ENCODE measurements around the gene CYP19A1.
"Not testable (repeated sequence)": the region's sequence is repeated elsewhere in the genome, so short reads cannot be mapped to it uniquely, and the experiment has no call there.

Gene CYP19A1

GRCh38 chr15:51212909-51213308 lies 125.5 kb downstream of the CYP19A1 start:
- DNase-seq (ENCODE audit: low read depth in 2 of 2): no peak

- no peak for DNase-seq (ENCODE audit: low read depth in 2 of 2)
These were observed 126.2 kb downstream of the CYP19A1 start for GRCh38 chr15:51212239-51212638.

GRCh38 chr15:51205050-51205975 lies 133.1 kb downstream of the CYP19A1 start:
- no peak for DNase-seq (ENCODE audit: low read depth in 2 of 2)

- DNase-seq (ENCODE audit: low read depth in 2 of 2): peak; percentile 83 to 88
These were observed 134.6 kb downstream of the CYP19A1 start for GRCh38 chr15:51203797-51204196.

- DNase-seq (ENCODE audit: low read depth in 2 of 2): no peak
These were observed 135.6 kb downstream of the CYP19A1 start for GRCh38 chr15:51202783-51203182.

GRCh38 chr15:51201581-51201980 lies 136.8 kb downstream of the CYP19A1 start:
- no peak for DNase-seq (ENCODE audit: low read depth in 2 of 2)

GRCh38 chr15:51200792-51201191 lies 137.6 kb downstream of the CYP19A1 start:
- no peak for DNase-seq (ENCODE audit: low read depth in 2 of 2)

- no peak for DNase-seq (ENCODE audit: low read depth in 2 of 2)
These were observed 138.9 kb downstream of the CYP19A1 start for GRCh38 chr15:51199541-51199940.

GRCh38 chr15:51198701-51199232 lies 139.6 kb downstream of the CYP19A1 start:
- DNase-seq (ENCODE audit: low read depth in 2 of 2): no peak

GRCh38 chr15:51195459-51195858 lies 142.9 kb downstream of the CYP19A1 start:
- no peak for DNase-seq (ENCODE audit: low read depth in 2 of 2)

GRCh38 chr15:51193979-51194378 lies 144.4 kb downstream of the CYP19A1 start:
- DNase-seq (ENCODE audit: low read depth in 2 of 2): no peak

GRCh38 chr15:51193526-51193925 lies 144.9 kb downstream of the CYP19A1 start:
- DNase-seq (ENCODE audit: low read depth in 2 of 2): peak in 1 of 2 experiments; percentile 20

GRCh38 chr15:51192521-51193280 lies 145.7 kb downstream of the CYP19A1 start:
- peak; percentile 72 to 73 for DNase-seq (ENCODE audit: low read depth in 2 of 2)

GRCh38 chr15:51191766-51192165 lies 146.6 kb downstream of the CYP19A1 start:
- no peak for DNase-seq (ENCODE audit: low read depth in 2 of 2)

- no peak for DNase-seq (ENCODE audit: low read depth in 2 of 2)
These were observed 147.2 kb downstream of the CYP19A1 start for GRCh38 chr15:51191072-51191670.

GRCh38 chr15:51190424-51191068 lies 147.8 kb downstream of the CYP19A1 start:
- no peak for DNase-seq (ENCODE audit: low read depth in 2 of 2)

- no peak for DNase-seq (ENCODE audit: low read depth in 2 of 2)
These were observed 148.6 kb downstream of the CYP19A1 start for GRCh38 chr15:51189669-51190385.

GRCh38 chr15:51188791-51189190 lies 149.6 kb downstream of the CYP19A1 start:
- DNase-seq (ENCODE audit: low read depth in 2 of 2): not testable (repeated sequence)

- no peak for DNase-seq (ENCODE audit: low read depth in 2 of 2)
These were observed 151.5 kb downstream of the CYP19A1 start for GRCh38 chr15:51186891-51187290.

GRCh38 chr15:51186181-51186705 lies 152.2 kb downstream of the CYP19A1 start:
- no peak for DNase-seq (ENCODE audit: low read depth in 2 of 2)
